ENCODE data around the gene THBS1. TPM values are rescaled to one million over a fixed set of nuclear protein-coding genes. Genes with fewer than 3 reads are reported as not detected.

The THBS1 gene
- total RNA-seq, 1 donor, result 171 TPM

DNA sequence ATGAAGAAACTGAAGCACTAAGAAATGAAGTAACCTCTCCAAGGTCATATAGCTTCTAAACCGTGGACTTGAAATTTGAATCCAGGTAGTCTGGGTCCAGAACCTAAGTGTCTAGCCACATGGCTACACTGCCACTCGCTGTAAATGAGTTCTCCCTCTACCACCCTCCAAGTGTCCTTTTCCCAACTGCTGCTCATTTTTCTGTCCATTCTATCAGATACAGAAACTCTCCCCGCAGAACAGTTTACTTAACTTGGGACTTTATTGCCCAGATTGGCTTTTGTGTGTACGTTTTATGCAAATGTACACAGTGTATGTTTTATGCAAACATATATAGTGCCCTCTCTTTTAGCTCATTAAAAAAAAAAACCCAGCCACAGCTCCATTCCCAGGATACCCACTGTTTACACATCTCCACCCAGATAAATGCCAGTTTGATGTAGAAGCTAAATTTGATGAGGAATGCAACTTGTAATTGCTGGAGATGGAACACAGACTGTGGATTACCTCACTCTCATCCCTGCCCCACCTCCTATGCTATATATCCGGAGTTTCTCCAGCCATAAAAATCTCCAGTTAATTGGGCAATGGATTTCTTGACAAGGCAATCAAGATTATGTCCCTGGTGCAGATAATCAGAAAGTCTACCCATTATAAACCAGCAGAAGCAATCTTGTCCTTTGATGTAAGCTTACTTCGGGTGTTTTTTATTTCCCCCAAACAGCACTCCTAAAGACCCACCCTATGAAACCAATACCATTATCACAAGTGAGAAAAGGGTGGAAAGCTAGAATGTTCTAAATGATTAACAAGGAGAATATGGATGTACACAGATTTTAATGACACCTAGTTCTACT is 42.0 kb downstream of the THBS1 start:
- no peak overlapping the region for H3K4me3 ChIP-seq (ENCODE audit: low read length)
- H3K27me3 ChIP-seq (ENCODE audit: insufficient read depth, low read length), result no peaks in the 10 kb centered on the region
- H3K4me1 ChIP-seq (ENCODE audit: insufficient read depth, low read length), result peaks cover 43% of the 10 kb centered on the region
- no peaks in the 10 kb centered on the region for H3K9me3 ChIP-seq (ENCODE audit: low read depth, low read length)

DNA sequence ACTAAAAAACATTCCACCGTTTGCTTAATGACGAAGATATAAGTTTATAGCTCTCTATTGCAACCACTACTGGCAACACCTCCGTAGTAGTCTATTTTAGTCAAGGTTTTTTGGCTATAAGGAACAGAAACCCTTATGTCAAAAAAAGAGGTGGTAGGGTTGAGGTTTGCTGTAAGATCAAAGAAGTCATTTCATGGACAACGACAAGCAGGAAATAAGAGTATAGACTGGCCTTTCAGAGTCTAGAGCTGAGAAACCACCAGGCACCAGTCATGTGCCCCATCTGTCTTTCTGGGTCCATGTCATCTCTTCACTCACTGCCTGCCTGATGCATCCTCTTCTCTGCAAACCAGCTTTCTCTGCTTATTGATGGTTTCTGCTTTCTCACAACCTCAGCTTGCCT is 42.7 kb downstream of the THBS1 start:
- Histone ChIP-seq H3K9me3 (ENCODE audit: low read depth, low read length) (no peaks in the 10 kb centered on the region), H3K4me3 (ENCODE audit: low read length) (no peak overlapping the region), H3K27me3 (ENCODE audit: insufficient read depth, low read length) (no peaks in the 10 kb centered on the region), H3K4me1 (ENCODE audit: insufficient read depth, low read length) (peaks cover 49% of the 10 kb centered on the region)

DNA sequence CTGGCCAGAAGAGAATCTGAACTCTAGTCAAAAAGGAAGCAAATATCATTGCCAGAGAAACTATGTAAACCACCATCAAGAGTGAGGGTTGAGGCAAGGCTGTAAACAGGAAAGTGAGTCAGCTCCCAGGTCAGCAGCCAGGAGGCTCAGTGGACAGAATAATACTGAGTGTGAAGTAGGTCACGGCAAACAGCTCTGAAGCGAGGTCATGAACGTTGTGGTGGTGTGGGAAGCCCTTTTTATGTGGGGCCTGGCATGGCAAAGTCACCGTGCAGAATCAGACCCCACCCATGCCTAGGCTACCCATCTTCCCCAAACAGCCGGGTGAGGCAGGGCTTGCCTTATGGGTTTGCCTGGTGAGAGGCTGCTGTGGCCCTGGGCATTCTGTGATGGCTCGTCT is 43.9 kb downstream of the THBS1 start:
- peaks cover 62% of the 10 kb centered on the region for H3K4me1 ChIP-seq (ENCODE audit: insufficient read depth, low read length)
- no peaks in the 10 kb centered on the region for H3K9me3 ChIP-seq (ENCODE audit: low read depth, low read length)
- no peaks in the 10 kb centered on the region for H3K27me3 ChIP-seq (ENCODE audit: insufficient read depth, low read length)
- no peak overlapping the region for H3K4me3 ChIP-seq (ENCODE audit: low read length)

DNA sequence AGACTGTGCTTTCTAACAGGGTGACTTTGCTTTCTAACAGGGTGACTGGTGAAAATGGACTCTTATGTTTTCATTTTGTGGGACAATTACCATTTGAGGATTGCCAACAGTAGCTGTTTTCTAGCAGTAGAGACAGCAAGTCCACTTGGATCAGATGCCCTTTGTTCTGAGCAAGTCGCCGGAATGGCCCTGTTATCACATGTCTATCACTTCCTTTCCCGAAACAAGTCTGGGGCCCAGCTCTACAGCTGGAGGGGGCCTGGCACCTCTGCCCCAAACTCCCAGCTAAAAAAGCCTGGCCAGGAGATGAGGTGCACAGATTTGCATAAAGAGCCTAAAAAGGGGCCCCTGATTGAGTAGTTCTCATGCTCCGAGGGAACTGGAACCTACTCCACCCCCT is 44.6 kb downstream of the THBS1 start:
- Histone ChIP-seq H3K4me1 (ENCODE audit: insufficient read depth, low read length) (peaks cover 66% of the 10 kb centered on the region), H3K9me3 (ENCODE audit: low read depth, low read length) (no peaks in the 10 kb centered on the region), H3K4me3 (ENCODE audit: low read length) (no peak overlapping the region), H3K27me3 (ENCODE audit: insufficient read depth, low read length) (no peaks in the 10 kb centered on the region)

DNA sequence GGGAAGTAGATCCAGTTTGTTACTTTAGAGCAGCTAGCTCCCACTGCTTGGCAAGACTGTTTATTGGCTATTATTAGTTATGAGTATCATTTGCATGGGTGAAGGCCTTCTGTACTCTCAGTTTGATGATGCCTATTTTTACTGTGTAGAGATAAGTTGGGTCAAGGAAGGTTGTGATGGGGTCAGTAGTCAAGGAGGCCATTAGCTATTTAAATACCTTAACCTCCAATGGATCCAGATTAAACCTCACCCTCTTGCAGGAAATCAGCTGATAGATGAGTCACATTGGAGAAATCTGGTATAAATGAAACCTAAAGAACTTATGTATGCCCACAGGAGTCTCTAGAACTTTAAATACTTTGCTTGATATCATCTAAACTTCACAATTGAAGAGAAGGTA is 45.0 kb downstream of the THBS1 start:
- Histone ChIP-seq H3K9me3 (ENCODE audit: low read depth, low read length) (no peaks in the 10 kb centered on the region), H3K27me3 (ENCODE audit: insufficient read depth, low read length) (no peaks in the 10 kb centered on the region), H3K4me3 (ENCODE audit: low read length) (no peak overlapping the region), H3K4me1 (ENCODE audit: insufficient read depth, low read length) (peaks cover 66% of the 10 kb centered on the region)

DNA sequence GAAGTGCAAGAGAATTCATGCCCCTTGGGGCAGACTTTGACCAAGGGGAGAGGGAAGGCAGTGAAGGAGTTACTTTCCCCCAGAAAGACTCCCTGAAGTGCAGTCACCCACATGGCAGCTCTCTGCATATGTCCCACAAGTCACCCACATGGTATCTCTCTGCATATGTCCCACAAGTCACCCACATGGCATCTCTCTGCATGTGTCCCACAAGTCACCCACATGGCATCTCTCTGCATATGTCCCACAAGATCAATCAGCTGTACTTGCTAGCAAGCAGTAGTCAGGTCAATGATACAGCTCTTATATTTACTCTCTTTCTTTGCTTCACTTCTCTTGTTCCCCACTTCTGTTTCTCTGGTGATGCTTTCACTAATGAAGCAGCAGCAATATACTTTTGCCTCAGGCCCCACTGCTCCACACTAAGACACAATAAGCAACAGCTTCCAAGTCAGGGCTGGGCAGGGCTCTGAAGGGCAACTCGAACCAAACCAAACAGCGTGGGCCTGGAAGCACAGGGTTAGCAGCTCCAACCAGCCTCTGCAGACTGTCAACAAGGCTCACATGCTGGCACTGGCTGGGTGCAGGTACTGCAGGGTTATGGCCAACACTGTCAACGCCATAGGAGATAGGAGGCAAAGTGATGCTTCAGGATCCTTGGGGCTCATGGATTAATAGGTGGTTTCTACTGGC is 46.7 kb downstream of the THBS1 start:
- Histone ChIP-seq H3K4me3 (ENCODE audit: low read length) (no peak overlapping the region), H3K27me3 (ENCODE audit: insufficient read depth, low read length) (no peaks in the 10 kb centered on the region), H3K4me1 (ENCODE audit: insufficient read depth, low read length) (peaks cover 66% of the 10 kb centered on the region), H3K9me3 (ENCODE audit: low read depth, low read length) (no peaks in the 10 kb centered on the region)

DNA sequence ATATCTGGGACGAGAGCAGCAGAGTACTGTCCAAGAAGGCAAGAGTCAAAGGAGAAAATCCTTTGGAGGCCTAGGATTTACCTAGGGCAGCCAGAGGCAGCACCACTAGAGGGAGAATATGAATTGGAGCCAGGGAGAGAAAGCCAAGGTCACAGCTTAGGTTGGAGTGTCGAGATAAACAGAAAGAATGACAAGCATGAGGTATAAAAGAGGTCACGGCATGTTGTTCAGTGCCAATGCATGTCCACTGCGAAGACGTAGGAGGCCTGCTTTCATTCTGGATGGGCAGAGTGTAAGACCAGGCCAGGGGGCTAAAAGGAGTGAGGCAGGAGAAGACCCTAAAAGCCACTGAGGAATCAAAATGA is 47.2 kb downstream of the THBS1 start:
- no peak overlapping the region for H3K4me3 ChIP-seq (ENCODE audit: low read length)
- no peaks in the 10 kb centered on the region for H3K9me3 ChIP-seq (ENCODE audit: low read depth, low read length)
- H3K4me1 ChIP-seq (ENCODE audit: insufficient read depth, low read length), result peaks cover 66% of the 10 kb centered on the region
- no peaks in the 10 kb centered on the region for H3K27me3 ChIP-seq (ENCODE audit: insufficient read depth, low read length)

DNA sequence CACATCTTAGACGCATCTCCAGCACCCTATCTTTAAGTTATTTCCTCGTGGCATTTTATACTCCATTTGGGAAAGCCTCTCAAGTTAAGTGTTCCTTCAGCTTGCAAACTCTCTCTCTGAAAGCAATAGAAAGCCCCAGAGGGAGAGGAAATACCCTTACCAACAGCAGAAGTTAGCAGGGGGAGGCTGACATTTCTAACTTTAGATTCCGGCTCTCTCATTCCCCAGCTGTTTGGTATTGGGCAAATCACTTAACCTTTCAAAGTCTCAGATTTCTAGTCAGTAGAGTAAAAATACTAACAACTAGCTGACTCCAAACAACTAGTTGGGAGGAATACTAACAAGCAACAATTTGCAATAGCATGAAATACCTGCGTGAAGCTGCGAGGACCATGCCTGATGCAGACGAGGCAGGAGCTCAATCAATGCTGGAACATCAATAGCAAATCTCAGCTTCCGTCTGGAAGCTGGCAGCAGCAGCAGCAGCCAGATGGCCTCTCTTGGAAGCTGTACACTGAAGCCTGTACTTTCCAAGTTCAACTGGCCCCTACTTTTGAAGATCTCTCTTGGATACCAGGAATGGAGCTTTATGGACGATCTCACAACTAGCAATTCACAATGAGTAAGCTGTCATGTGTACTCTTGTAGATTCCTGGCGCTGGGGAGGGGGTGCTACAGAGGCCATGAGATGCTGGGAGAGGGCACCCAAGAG is 47.8 kb downstream of the THBS1 start:
- Histone ChIP-seq H3K4me1 (ENCODE audit: insufficient read depth, low read length) (peaks cover 65% of the 10 kb centered on the region), H3K4me3 (ENCODE audit: low read length) (no peak overlapping the region), H3K9me3 (ENCODE audit: low read depth, low read length) (no peaks in the 10 kb centered on the region), H3K27me3 (ENCODE audit: insufficient read depth, low read length) (no peaks in the 10 kb centered on the region)

DNA sequence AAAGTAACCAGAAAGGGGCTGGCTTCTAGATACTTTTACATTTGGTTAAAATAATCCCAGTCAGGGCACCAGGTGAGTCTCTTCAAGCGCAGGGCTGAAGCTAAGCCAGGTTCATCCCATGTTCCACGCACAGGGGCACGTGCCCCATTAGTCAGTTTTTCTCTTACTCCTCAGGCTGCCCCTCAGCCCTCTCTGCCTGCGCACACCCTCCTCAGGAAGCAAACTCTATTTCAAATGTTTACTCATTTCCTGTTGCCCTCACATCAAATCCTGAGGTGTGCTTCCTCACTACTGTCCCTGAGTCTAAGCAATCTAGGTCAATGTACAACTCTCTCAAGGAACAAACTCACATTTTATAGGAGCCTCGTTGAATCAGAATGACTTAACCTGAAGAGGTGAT is 48.5 kb downstream of the THBS1 start:
- Histone ChIP-seq H3K4me1 (ENCODE audit: insufficient read depth, low read length) (peaks cover 58% of the 10 kb centered on the region), H3K9me3 (ENCODE audit: low read depth, low read length) (no peaks in the 10 kb centered on the region), H3K27me3 (ENCODE audit: insufficient read depth, low read length) (no peaks in the 10 kb centered on the region), H3K4me3 (ENCODE audit: low read length) (no peak overlapping the region)

DNA sequence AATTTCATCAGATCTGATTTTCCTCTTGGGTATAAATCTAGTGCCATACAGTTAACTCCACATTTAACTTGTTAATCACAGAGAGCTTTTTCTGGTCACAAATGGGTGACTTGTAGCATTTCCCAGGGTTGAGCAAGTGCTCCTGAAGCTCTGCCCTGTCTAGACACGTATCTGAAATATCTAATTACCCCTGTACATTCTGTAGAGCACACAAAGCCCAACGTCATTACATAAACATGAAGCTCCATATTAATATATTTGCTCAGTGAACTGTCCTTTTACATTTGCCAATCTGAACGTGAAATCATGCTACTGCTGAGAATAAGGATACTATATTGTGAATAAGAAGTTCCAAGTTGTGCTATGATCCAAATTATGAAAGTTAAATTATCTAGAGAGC is 49.0 kb downstream of the THBS1 start:
- Histone ChIP-seq H3K27me3 (ENCODE audit: insufficient read depth, low read length) (no peaks in the 10 kb centered on the region), H3K4me3 (ENCODE audit: low read length) (no peak overlapping the region), H3K9me3 (ENCODE audit: low read depth, low read length) (no peaks in the 10 kb centered on the region), H3K4me1 (ENCODE audit: insufficient read depth, low read length) (peaks cover 53% of the 10 kb centered on the region)

DNA sequence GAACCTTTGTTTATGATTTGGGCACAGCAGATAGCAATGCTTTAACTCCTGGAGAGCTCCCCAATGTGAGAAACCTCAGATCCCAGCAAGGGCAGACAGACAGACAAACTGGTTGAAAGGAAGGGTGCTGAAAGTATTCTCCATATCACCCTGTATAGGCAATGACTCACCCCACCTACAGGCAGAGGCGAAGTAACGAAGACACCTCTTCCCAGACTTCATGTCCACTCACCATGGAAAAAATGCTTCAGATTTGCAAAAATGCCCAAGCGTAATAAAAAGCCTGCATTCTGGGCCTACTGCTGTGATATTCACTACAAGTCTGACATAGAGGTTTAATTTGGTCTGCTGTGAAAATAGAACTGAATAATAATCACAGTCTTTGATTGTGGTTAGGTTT is 50.5 kb downstream of the THBS1 start:
- no peaks in the 10 kb centered on the region for H3K27me3 ChIP-seq (ENCODE audit: insufficient read depth, low read length)
- H3K9me3 ChIP-seq (ENCODE audit: low read depth, low read length), result no peaks in the 10 kb centered on the region
- H3K4me3 ChIP-seq (ENCODE audit: low read length), result no peak overlapping the region
- H3K4me1 ChIP-seq (ENCODE audit: insufficient read depth, low read length), result peaks cover 38% of the 10 kb centered on the region

DNA sequence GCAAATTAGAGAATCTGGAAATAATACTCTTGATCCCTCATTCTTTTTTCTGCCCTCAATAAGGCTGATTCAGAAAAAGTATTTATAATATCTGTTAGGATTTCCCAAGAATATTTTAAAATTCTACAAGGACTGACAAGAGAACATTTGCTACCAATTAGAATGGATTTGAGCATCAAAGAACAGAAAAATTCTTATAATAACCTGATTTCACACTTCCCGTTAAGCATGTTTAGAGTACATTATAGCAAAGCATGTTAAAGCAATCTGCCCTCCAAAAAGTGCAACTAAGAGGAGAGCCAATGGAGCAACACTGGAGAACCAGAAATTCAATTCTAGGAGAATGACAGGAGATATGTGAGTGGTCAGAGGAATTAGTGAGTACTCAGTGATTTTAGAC is 57.2 kb downstream of the THBS1 start:
- Histone ChIP-seq H3K4me3 (ENCODE audit: low read length) (no peak overlapping the region), H3K9me3 (ENCODE audit: low read depth, low read length) (no peaks in the 10 kb centered on the region), H3K27me3 (ENCODE audit: insufficient read depth, low read length) (no peaks in the 10 kb centered on the region), H3K4me1 (ENCODE audit: insufficient read depth, low read length) (no peaks in the 10 kb centered on the region)

DNA sequence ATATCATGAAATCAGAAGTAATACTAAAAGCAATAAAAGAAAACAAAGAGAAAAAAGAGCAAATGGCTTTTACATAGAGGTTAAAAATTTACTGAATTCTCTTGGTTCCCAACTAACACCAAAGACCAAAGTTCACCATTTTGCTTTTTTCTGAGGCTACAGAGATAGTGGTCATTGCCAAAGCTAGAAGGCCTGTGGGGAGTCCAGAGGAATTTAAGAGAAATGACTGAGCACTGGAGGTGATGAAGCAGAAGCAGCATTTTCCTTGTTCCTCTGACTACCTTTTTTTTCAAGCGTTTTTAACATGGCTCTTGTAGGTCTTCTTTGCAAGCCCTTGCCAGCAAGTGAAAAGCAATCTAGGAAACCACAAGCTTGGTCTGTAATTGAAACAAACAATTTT is 58.2 kb downstream of the THBS1 start:
- no peaks in the 10 kb centered on the region for H3K9me3 ChIP-seq (ENCODE audit: low read depth, low read length)
- H3K4me3 ChIP-seq (ENCODE audit: low read length), result no peak overlapping the region
- H3K4me1 ChIP-seq (ENCODE audit: insufficient read depth, low read length), result no peaks in the 10 kb centered on the region
- no peaks in the 10 kb centered on the region for H3K27me3 ChIP-seq (ENCODE audit: insufficient read depth, low read length)

DNA sequence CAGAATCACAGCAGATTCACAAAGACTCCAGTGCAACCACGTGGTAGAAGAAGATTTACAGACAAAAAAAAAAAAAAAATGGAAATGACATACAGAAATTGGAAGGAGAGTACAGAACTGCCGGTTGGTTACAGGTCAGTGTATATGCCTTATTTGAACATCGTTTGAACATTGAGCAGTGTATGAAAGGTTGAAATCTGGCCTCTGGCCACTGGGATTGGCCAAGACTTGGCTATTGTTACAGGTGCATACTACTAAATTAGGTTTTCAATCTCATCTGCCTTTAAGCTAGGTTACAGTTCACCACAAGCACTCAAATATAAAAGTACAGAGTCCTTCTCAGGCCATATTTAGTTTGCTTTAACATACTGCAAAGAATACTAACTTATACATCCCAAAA is 59.8 kb downstream of the THBS1 start:
- H3K9me3 ChIP-seq (ENCODE audit: low read depth, low read length), result no peaks in the 10 kb centered on the region
- no peak overlapping the region for H3K4me3 ChIP-seq (ENCODE audit: low read length)
- H3K4me1 ChIP-seq (ENCODE audit: insufficient read depth, low read length), result no peaks in the 10 kb centered on the region
- no peaks in the 10 kb centered on the region for H3K27me3 ChIP-seq (ENCODE audit: insufficient read depth, low read length)

DNA sequence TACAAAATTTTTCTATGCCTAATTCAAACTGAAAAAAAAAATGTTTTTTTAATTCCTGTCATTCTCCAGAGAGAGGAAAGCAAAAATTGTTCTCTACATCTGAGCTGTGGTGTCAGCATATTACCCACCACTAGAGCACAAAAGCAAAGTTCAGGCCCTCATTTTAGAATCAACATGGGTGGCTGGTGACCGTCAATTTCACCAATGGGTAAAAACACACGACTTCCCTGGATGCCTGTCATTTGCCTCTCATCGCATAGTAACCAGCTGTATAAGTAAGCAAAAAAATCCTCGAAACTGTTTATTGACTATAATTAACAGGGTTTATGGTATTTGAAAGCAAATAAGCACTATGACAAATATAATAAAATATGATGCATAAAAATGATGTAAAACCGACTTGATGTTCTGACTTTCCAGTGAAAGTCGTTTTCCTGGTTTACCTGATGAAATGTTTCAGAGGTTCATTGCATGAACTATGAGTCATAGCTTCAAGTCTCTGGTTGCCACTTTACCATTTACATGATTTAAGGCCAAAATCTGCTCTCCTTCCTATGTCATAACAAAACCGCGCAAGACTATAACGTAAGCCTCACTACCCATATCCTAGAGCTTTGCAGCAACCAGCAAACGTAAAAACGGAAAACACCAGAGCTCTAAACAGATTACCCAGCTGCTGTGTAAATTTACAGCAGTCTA is 60.5 kb downstream of the THBS1 start:
- Histone ChIP-seq H3K9me3 (ENCODE audit: low read depth, low read length) (no peaks in the 10 kb centered on the region), H3K4me3 (ENCODE audit: low read length) (no peak overlapping the region), H3K27me3 (ENCODE audit: insufficient read depth, low read length) (no peaks in the 10 kb centered on the region), H3K4me1 (ENCODE audit: insufficient read depth, low read length) (no peaks in the 10 kb centered on the region)

All from mononuclear cell (primary cell).